HepG2 (cell line): ENCODE measurements around the gene PDE9A. TPM values are rescaled to one million over a fixed set of nuclear protein-coding genes. Genes with fewer than 3 reads are reported as not detected.

Experiments
- BATF2 ChIP-seq: sonication (generic); formaldehyde crosslinking; IDR thresholded peaks from 2 replicates; pipeline ENCODE4 v1.8.0; 2022; ENCODE audit warnings: mild to moderate bottlenecking, missing genetic modification reagents, moderate library complexity
- DDIT3 ChIP-seq: sonication (generic); formaldehyde crosslinking; IDR thresholded peaks from 2 replicates; pipeline ENCODE4 v1.4.0; 2020; ENCODE audit warnings: mild to moderate bottlenecking, missing genetic modification reagents
- ELF3 ChIP-seq: IDR thresholded peaks from 2 replicates; pipeline ENCODE4 v1.6.1; 2016; ENCODE audit warnings: missing genetic modification reagents, missing compliant biosample characterization
- HOXA9 ChIP-seq: sonication (generic); formaldehyde crosslinking; IDR thresholded peaks from 2 replicates; pipeline ENCODE4 v1.8.1; 2022; ENCODE audit warnings: missing genetic modification reagents, mild to moderate bottlenecking, moderate library complexity, borderline replicate concordance
- MIXL1 ChIP-seq: IDR thresholded peaks from 2 replicates; pipeline ENCODE4 v1.6.1; 2016
- NRL ChIP-seq: sonication (generic); formaldehyde crosslinking; IDR thresholded peaks from 2 replicates; pipeline ENCODE4 v1.5.0; 2020; ENCODE audit warnings: missing genetic modification reagents, mild to moderate bottlenecking, moderate library complexity, borderline replicate concordance
- SMAD1 ChIP-seq: sonication (generic); formaldehyde crosslinking; IDR thresholded peaks from 2 replicates; pipeline ENCODE4 v1.4.0; 2020; ENCODE audit warnings: missing genetic modification reagents, low read depth, mild to moderate bottlenecking, borderline replicate concordance
- TSC22D2 ChIP-seq: sonication (generic); formaldehyde crosslinking; IDR thresholded peaks from 2 replicates; pipeline ENCODE4 v1.5.1; 2020; ENCODE audit warnings: missing genetic modification reagents, mild to moderate bottlenecking, borderline replicate concordance
- ZMYM3 ChIP-seq: sonication (generic); formaldehyde crosslinking; IDR thresholded peaks from 2 replicates; pipeline ENCODE4 v1.5.1; 2020; ENCODE audit warnings: mild to moderate bottlenecking, missing genetic modification reagents
- ZNF703 ChIP-seq: sonication (generic); formaldehyde crosslinking; IDR thresholded peaks from 2 replicates; pipeline ENCODE4 v1.5.1; 2020; ENCODE audit warnings: missing genetic modification reagents, mild to moderate bottlenecking, moderate library complexity, borderline replicate concordance
- polyA plus RNA-seq, 8 experiments: library from polyadenylated mRNA; depleted of rRNA in 3 of 8; stranded (reverse) in 7 of 8; unstranded in 1 of 8; fragments of >200 nt; fragmentation: Illumina TruSeq in 4 of 8; extraction: Trizol in 4 of 8; gene quantifications; 2 replicates each; pipeline versions ENCODE4 v1.2.1 to v1.2.3, GENCODE V29; 2011 to 2016; ENCODE audit warnings: low read depth in 4 of 8, missing spikeins in 1 of 8, mixed read lengths in 1 of 8; ENCODE audit not compliant: insufficient read depth in 1 of 8
- total RNA-seq, 5 experiments: library from RNA; depleted of rRNA; stranded (reverse); fragments of >200 nt; fragmentation: Illumina TruSeq; extraction: Trizol; gene quantifications; 2 replicates each; pipeline ENCODE4 v1.2.3, GENCODE V29; 2016; ENCODE audit warnings: low read depth in 1 of 5
- TF ChIP-seq, protein P1 (sequence below): sonication (generic); formaldehyde crosslinking; IDR thresholded peaks from 2 replicates; pipeline ENCODE4 v1.8.0; 2022; ENCODE audit warnings: low read depth, missing genetic modification reagents
- TF ChIP-seq, protein P2 (sequence below), 2 experiments: fragments of 450-650 bp in 1 of 2; sonication (generic) in 1 of 2; formaldehyde crosslinking; IDR thresholded peaks; 2 replicates each; pipeline versions ENCODE4 v1.5.0 to v1.8.0; 2020 to 2022; ENCODE audit warnings: mild to moderate bottlenecking in 1 of 2, missing genetic modification reagents in 1 of 2
- TF ChIP-seq, protein P3 (sequence below): sonication (generic); formaldehyde crosslinking; IDR thresholded peaks from 2 replicates; pipeline ENCODE4 v1.4.0; 2020; ENCODE audit warnings: missing genetic modification reagents
- TF ChIP-seq, protein P4 (sequence below): IDR thresholded peaks from 2 replicates; pipeline ENCODE4 v1.6.1; 2012; ENCODE audit warnings: inconsistent platforms
- TF ChIP-seq, protein P5 (sequence below): sonication (generic); formaldehyde crosslinking; conservative IDR thresholded peaks from 2 replicates; pipeline ENCODE4 v1.4.0; 2020; ENCODE audit warnings: mild to moderate bottlenecking, missing genetic modification reagents, moderate library complexity
- TF ChIP-seq, protein P6 (sequence below): IDR thresholded peaks from 2 replicates; pipeline ENCODE4 v1.6.1; 2016; ENCODE audit warnings: missing compliant biosample characterization, missing genetic modification reagents, borderline replicate concordance

PDE9A gene
- total and polyA plus RNA-seq, 2 of the 13 experiments (the other 11 are each of a cell fraction or from before 2014, with no cell fraction given), result 4.6 to 19.7 TPM

GRCh38 chr21:42781150-42781970 is 127.9 kb downstream of the PDE9A start (continued):
- TF ChIP-seq ZNF703 (CRISPR knock-in tag), result 0 out of 2 replicates have a peak, but pooled peaks have one; percentile 29
- 0 out of 2 replicates have a peak, but pooled peaks have one; percentile 25 for TF ChIP-seq MIXL1 (CRISPR knock-in tag)
- TF ChIP-seq BATF2 (CRISPR knock-in tag), result no peak
- TF ChIP-seq SMAD1, result 0 out of 2 replicates have a peak, but pooled peaks have one; percentile 54
- TF ChIP-seq, protein P1, sequence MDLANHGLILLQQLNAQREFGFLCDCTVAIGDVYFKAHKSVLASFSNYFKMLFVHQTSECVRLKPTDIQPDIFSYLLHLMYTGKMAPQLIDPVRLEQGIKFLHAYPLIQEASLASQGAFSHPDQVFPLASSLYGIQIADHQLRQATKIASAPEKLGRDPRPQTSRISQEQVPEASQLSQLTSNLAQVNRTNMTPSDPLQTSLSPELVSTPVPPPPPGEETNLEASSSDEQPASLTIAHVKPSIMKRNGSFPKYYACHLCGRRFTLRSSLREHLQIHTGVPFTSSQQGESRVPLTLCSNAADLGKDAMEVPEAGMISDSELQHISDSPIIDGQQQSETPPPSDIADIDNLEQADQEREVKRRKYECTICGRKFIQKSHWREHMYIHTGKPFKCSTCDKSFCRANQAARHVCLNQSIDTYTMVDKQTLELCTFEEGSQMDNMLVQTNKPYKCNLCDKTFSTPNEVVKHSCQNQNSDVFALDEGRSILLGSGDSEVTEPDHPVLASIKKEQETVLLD (CRISPR knock-in tag), result no peak
- TF ChIP-seq NRL, result 0 out of 2 replicates have a peak, but pooled peaks have one; percentile 27
- TF ChIP-seq, protein P2, sequence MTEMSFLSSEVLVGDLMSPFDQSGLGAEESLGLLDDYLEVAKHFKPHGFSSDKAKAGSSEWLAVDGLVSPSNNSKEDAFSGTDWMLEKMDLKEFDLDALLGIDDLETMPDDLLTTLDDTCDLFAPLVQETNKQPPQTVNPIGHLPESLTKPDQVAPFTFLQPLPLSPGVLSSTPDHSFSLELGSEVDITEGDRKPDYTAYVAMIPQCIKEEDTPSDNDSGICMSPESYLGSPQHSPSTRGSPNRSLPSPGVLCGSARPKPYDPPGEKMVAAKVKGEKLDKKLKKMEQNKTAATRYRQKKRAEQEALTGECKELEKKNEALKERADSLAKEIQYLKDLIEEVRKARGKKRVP (CRISPR knock-in tag; IDR thresholded peaks at IDR 0.05), result no peak
- 0 out of 2 replicates have a peak, but pooled peaks have one; percentile 31 for TF ChIP-seq HOXA9 (CRISPR knock-in tag)
- TF ChIP-seq, protein P3, sequence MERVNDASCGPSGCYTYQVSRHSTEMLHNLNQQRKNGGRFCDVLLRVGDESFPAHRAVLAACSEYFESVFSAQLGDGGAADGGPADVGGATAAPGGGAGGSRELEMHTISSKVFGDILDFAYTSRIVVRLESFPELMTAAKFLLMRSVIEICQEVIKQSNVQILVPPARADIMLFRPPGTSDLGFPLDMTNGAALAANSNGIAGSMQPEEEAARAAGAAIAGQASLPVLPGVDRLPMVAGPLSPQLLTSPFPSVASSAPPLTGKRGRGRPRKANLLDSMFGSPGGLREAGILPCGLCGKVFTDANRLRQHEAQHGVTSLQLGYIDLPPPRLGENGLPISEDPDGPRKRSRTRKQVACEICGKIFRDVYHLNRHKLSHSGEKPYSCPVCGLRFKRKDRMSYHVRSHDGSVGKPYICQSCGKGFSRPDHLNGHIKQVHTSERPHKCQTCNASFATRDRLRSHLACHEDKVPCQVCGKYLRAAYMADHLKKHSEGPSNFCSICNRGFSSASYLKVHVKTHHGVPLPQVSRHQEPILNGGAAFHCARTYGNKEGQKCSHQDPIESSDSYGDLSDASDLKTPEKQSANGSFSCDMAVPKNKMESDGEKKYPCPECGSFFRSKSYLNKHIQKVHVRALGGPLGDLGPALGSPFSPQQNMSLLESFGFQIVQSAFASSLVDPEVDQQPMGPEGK (CRISPR knock-in tag), result 0 out of 2 replicates have a peak, but pooled peaks have one; percentile 23
- TF ChIP-seq, protein P4, sequence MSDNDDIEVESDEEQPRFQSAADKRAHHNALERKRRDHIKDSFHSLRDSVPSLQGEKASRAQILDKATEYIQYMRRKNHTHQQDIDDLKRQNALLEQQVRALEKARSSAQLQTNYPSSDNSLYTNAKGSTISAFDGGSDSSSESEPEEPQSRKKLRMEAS, result peak; percentile 69
- TF ChIP-seq, protein P5, sequence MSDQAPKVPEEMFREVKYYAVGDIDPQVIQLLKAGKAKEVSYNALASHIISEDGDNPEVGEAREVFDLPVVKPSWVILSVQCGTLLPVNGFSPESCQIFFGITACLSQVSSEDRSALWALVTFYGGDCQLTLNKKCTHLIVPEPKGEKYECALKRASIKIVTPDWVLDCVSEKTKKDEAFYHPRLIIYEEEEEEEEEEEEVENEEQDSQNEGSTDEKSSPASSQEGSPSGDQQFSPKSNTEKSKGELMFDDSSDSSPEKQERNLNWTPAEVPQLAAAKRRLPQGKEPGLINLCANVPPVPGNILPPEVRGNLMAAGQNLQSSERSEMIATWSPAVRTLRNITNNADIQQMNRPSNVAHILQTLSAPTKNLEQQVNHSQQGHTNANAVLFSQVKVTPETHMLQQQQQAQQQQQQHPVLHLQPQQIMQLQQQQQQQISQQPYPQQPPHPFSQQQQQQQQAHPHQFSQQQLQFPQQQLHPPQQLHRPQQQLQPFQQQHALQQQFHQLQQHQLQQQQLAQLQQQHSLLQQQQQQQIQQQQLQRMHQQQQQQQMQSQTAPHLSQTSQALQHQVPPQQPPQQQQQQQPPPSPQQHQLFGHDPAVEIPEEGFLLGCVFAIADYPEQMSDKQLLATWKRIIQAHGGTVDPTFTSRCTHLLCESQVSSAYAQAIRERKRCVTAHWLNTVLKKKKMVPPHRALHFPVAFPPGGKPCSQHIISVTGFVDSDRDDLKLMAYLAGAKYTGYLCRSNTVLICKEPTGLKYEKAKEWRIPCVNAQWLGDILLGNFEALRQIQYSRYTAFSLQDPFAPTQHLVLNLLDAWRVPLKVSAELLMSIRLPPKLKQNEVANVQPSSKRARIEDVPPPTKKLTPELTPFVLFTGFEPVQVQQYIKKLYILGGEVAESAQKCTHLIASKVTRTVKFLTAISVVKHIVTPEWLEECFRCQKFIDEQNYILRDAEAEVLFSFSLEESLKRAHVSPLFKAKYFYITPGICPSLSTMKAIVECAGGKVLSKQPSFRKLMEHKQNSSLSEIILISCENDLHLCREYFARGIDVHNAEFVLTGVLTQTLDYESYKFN (CRISPR knock-in tag), result 0 out of 2 replicates have a peak, but pooled peaks have one; percentile 40
- TF ChIP-seq, protein P6, sequence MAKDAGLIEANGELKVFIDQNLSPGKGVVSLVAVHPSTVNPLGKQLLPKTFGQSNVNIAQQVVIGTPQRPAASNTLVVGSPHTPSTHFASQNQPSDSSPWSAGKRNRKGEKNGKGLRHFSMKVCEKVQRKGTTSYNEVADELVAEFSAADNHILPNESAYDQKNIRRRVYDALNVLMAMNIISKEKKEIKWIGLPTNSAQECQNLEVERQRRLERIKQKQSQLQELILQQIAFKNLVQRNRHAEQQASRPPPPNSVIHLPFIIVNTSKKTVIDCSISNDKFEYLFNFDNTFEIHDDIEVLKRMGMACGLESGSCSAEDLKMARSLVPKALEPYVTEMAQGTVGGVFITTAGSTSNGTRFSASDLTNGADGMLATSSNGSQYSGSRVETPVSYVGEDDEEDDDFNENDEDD (CRISPR knock-in tag), result peak; percentile 72; the same call in 1 of the 2 replicates
- TF ChIP-seq DDIT3, result no peak
- peak; percentile 38; the same call in 1 of the 2 replicates for TF ChIP-seq ELF3 (CRISPR knock-in tag)
- TF ChIP-seq TSC22D2 (CRISPR knock-in tag), result 0 out of 2 replicates have a peak, but pooled peaks have one; percentile 27
- peak; percentile 31; the same call in 1 of the 2 replicates for TF ChIP-seq ZMYM3 (CRISPR knock-in tag)
